OCI-LY3 (cell line): ENCODE results near the gene OBSL1.

Experiments
- EZH2phosphoT487 ChIP-seq: fragments of 200-600 bp; shearing (Covaris generic); IDR thresholded peaks from 2 replicates; pipeline ENCODE4 v1.6.1; 2018; ENCODE audit warnings: antibody characterized with exemption, mixed run types, low read depth
- TF ChIP-seq, protein P1 (sequence below): fragments of 200-600, 300-600 bp; sonication (generic); IDR thresholded peaks from 2 replicates; pipeline ENCODE4 v1.5.1; 2014; ENCODE audit warnings: antibody characterized with exemption, low read length, low read depth

DNA sequence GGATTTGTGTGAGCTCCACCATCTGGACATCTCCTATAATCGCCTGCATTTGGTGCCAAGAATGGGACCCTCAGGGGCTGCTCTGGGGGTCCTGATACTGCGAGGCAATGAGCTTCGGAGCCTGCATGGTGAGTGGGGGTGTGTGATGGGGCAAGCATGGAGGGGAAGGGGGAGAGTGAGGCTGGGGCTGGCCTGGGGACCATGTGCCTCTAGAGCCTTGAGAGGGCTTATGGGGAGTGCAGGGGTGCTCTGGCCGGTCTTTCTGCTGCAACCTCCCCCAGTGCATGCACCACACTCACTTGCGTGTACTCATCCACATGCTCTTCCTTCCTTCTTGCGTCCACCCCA is 34.2 kb upstream of the OBSL1 start:
- TF ChIP-seq, protein P1, sequence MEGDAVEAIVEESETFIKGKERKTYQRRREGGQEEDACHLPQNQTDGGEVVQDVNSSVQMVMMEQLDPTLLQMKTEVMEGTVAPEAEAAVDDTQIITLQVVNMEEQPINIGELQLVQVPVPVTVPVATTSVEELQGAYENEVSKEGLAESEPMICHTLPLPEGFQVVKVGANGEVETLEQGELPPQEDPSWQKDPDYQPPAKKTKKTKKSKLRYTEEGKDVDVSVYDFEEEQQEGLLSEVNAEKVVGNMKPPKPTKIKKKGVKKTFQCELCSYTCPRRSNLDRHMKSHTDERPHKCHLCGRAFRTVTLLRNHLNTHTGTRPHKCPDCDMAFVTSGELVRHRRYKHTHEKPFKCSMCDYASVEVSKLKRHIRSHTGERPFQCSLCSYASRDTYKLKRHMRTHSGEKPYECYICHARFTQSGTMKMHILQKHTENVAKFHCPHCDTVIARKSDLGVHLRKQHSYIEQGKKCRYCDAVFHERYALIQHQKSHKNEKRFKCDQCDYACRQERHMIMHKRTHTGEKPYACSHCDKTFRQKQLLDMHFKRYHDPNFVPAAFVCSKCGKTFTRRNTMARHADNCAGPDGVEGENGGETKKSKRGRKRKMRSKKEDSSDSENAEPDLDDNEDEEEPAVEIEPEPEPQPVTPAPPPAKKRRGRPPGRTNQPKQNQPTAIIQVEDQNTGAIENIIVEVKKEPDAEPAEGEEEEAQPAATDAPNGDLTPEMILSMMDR = no peak
- TF ChIP-seq EZH2phosphoT487 = no peak
